HUDEP-2 (cell line): Measurements from ENCODE around the gene SPSB4.

Experiments used
- DNase-seq, 76 experiments: peaks; one replicate each; lab custom pipeline; 2025; ENCODE audit not compliant: unreplicated experiment in 76 of 76; lab: John Stamatoyannopoulos, UW

Gene SPSB4

GRCh38 chr3:141093397-141093796, 42.2 kb downstream of the SPSB4 start:
- DNase-seq, result no peak

GRCh38 chr3:141093971-141094684, 43.0 kb downstream of the SPSB4 start:
- no peak for DNase-seq

- no peak for DNase-seq
Observed at GRCh38 chr3:141094790-141095545, 43.8 kb downstream of the SPSB4 start.

- DNase-seq, result no peak
Observed at GRCh38 chr3:141095546-141095937, 44.4 kb downstream of the SPSB4 start.

GRCh38 chr3:141096164-141096563, 45.0 kb downstream of the SPSB4 start:
- DNase-seq, result no peak

- no peak for DNase-seq
Observed at GRCh38 chr3:141096981-141097380, 45.8 kb downstream of the SPSB4 start.

- no peak for DNase-seq
Observed at GRCh38 chr3:141100112-141100511, 49.0 kb downstream of the SPSB4 start.

- no peak for DNase-seq
Observed at GRCh38 chr3:141100531-141101320, 49.6 kb downstream of the SPSB4 start.

GRCh38 chr3:141102372-141102771, 51.2 kb downstream of the SPSB4 start:
- DNase-seq, result no peak

- no peak for DNase-seq
Observed at GRCh38 chr3:141103067-141103466, 51.9 kb downstream of the SPSB4 start.

- DNase-seq, result no peak
Observed at GRCh38 chr3:141103503-141103902, 52.4 kb downstream of the SPSB4 start.

- no peak for DNase-seq
Observed at GRCh38 chr3:141104151-141104821, 53.1 kb downstream of the SPSB4 start.

GRCh38 chr3:141105828-141106628, 54.9 kb downstream of the SPSB4 start:
- peak in 48 of 76 experiments; percentile 2 to 72 (median 34) for DNase-seq

GRCh38 chr3:141106842-141107241, 55.7 kb downstream of the SPSB4 start:
- no peak for DNase-seq

- DNase-seq, result no peak
Observed at GRCh38 chr3:141108039-141108438, 56.9 kb downstream of the SPSB4 start.

- DNase-seq, result no peak
Observed at GRCh38 chr3:141109751-141110150, 58.6 kb downstream of the SPSB4 start.

- no peak for DNase-seq
Observed at GRCh38 chr3:141110322-141110721, 59.2 kb downstream of the SPSB4 start.

- no peak for DNase-seq
Observed at GRCh38 chr3:141111364-141112155, 60.4 kb downstream of the SPSB4 start.

- no peak for DNase-seq
Observed at GRCh38 chr3:141112686-141113297, 61.6 kb downstream of the SPSB4 start.
